Breast epithelium (tissue), 4 donors: ENCODE data around the gene ODAD2. TPM values are rescaled to one million over a fixed set of nuclear protein-coding genes. Genes with fewer than 3 reads are reported as not detected.
"Not testable (repeated sequence)": the region's sequence is repeated elsewhere in the genome, so short reads cannot be mapped to it uniquely, and the experiment has no call there.

Experiments used
- DNase-seq, 2 donors: peaks; one replicate each; pipeline ENCODE4 v3.0.0-alpha.2; 2019; ENCODE audit warnings: low spot score in 2 of 2
- H3K27ac ChIP-seq, 2 donors: fragments of 200-600 bp; sonication (generic) in 1 of 2; one replicate each; pipeline ENCODE4 v1.5.1; 2016 to 2019; ENCODE audit warnings: mild to moderate bottlenecking in 1 of 2
- H3K27me3 ChIP-seq, 2 donors: fragments of 200-600 bp; sonication (generic) in 1 of 2; one replicate each; pipeline versions ENCODE4 v1.5.1 to v1.6.0; 2017 to 2019; ENCODE audit warnings: control low read depth in 1 of 2, mild to moderate bottlenecking in 1 of 2
- H3K36me3 ChIP-seq: fragments of 200-600 bp; one replicate; pipeline ENCODE4 v1.5.1; 2019
- H3K4me1 ChIP-seq, 2 donors: fragments of 200-600 bp; sonication (generic); one replicate each; pipeline ENCODE4 v1.5.1; 2016 to 2019; ENCODE audit warnings: control low read depth in 1 of 2
- H3K4me3 ChIP-seq, 3 donors: fragments of 200-600 bp; sonication (generic); 1 replicate in 2 of 3; 2 replicates in 1 of 3; pipeline ENCODE4 v1.5.1; 2016 to 2019; ENCODE audit warnings: mild to moderate bottlenecking in 3 of 3, moderate library complexity in 2 of 3
- H3K9me3 ChIP-seq, 2 donors: fragments of 200-600 bp; sonication (generic) in 1 of 2; one replicate each; pipeline ENCODE4 v1.5.1; 2016 to 2019; ENCODE audit warnings: control low read depth in 1 of 2
- POLR2A ChIP-seq: fragments of 450-650 bp; IDR thresholded peaks from one replicate; pipeline ENCODE4 v1.6.1; 2016; ENCODE audit warnings: antibody characterized with exemption, mild to moderate bottlenecking, moderate library complexity
- POLR2AphosphoS5 ChIP-seq, 3 donors: sonication (generic); formaldehyde crosslinking; IDR thresholded peaks; one replicate each; pipeline ENCODE4 v1.6.1; 2017; ENCODE audit warnings: antibody characterized with exemption in 3 of 3
- intact Hi-C: fragments of 100-400 bp; cut with DNase I; formaldehyde crosslinking; loops from one replicate; pipeline ENCODE4 v1.15.1; 2023; ENCODE audit warnings: low total_unique reads
- total RNA-seq, 3 donors: library from RNA; depleted of rRNA; stranded (reverse); fragments of >200 nt; gene quantifications; one replicate each; pipeline ENCODE4 v1.1.0, GENCODE V29; 2016
- TF ChIP-seq, protein P1 (sequence below), 3 donors: fragments of 450-650 bp; IDR thresholded peaks; one replicate each; pipeline ENCODE4 v1.5.1; 2016 to 2017; ENCODE audit warnings: antibody characterized with exemption in 3 of 3, mild to moderate bottlenecking in 3 of 3, moderate library complexity in 3 of 3

The ODAD2 gene
- total RNA-seq, 3 donors from 2014 or later: 0.29 to 0.33 TPM; not detected in 1

DNA sequence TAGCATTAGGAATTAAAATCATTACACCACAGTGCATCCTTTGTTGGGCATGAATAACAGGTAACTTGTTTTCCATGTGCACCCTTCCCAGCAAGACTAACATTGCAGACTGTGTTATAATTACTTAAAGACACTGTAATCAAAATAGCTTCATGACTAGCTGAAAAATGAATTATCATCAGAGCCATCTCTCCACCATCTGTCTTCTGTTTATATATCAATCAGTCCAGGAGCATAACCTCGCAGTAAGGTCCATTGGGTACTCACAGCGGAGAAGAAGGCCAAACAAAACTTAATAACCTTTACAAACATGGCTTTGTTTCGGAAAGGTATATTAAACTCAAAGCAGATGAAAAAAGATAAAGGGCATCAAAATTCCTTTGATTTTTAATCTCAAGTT lies 90.6 kb downstream of the ODAD2 start:
- Histone ChIP-seq H3K4me3 (no peak overlapping the region), H3K27ac (no peak overlapping the region), H3K4me1 (no peaks in the 10 kb centered on the region), H3K9me3 (peaks cover 0 to 11% of the 10 kb centered on the region in 2 donors), H3K27me3 (no peaks in the 10 kb centered on the region), H3K36me3 (no peaks in the 10 kb centered on the region)
- DNase-seq: no peak
- TF ChIP-seq, protein P1, sequence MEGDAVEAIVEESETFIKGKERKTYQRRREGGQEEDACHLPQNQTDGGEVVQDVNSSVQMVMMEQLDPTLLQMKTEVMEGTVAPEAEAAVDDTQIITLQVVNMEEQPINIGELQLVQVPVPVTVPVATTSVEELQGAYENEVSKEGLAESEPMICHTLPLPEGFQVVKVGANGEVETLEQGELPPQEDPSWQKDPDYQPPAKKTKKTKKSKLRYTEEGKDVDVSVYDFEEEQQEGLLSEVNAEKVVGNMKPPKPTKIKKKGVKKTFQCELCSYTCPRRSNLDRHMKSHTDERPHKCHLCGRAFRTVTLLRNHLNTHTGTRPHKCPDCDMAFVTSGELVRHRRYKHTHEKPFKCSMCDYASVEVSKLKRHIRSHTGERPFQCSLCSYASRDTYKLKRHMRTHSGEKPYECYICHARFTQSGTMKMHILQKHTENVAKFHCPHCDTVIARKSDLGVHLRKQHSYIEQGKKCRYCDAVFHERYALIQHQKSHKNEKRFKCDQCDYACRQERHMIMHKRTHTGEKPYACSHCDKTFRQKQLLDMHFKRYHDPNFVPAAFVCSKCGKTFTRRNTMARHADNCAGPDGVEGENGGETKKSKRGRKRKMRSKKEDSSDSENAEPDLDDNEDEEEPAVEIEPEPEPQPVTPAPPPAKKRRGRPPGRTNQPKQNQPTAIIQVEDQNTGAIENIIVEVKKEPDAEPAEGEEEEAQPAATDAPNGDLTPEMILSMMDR (IDR thresholded peaks at IDR 0.05): no peak
- TF ChIP-seq POLR2AphosphoS5 (IDR thresholded peaks at IDR 0.05) (no peak), POLR2A (no peak)
- intact Hi-C loops: no loop called here

DNA sequence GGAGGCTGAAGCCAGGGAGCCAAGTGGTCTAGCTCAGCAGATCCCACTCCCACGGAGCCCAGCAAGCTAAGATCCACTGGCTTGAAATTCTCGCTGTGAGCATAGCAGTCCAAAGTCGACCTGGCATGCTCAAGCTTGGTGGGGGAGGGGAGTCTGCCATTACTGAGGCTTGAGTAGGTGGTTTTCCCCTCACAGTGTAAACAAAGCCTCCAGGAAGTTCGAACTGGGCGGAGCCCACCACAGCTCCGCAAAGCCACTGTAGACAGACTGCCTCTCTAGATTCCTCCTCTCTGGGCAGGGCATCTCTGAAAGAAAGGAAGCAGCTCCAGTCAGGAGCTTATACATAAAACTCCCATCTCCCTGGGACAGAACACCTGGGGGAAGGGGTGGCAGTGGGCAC lies 99.4 kb downstream of the ODAD2 start:
- H3K9me3 ChIP-seq, DNase-seq, H3K4me1 ChIP-seq, H3K27ac ChIP-seq, intact Hi-C loops, H3K36me3 ChIP-seq, H3K4me3 ChIP-seq, H3K27me3 ChIP-seq: not testable (repeated sequence)

DNA sequence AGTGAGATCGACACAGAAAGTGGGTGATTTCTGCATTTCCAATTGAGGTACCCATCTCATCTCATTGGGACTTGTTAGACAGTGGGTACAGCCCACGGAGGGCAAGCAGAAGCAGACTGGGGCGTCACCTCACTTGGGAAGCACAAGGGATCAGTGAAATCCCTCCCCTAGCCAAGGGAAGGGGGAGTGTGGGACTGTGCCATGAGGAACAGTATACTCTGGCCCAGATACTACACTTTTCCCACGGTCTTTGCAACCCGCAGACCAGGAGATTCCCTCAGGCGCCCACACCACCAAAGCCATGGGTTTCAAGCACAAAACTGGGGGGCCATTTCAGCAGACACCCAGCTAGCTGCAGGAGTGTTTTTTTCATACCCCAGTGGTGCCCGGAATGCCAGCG lies 99.8 kb downstream of the ODAD2 start:
- Histone ChIP-seq H3K4me1 (no peaks in the 10 kb centered on the region), H3K4me3 (no peak overlapping the region), H3K36me3 (no peaks in the 10 kb centered on the region), H3K27ac (no peak overlapping the region), H3K9me3 (no peaks in the 10 kb centered on the region), H3K27me3 (no peaks in the 10 kb centered on the region)
- TF ChIP-seq POLR2A: no peak
- TF ChIP-seq, protein P1 (IDR thresholded peaks at IDR 0.05): no peak
- TF ChIP-seq POLR2AphosphoS5 (IDR thresholded peaks at IDR 0.05): no peak
- intact Hi-C loops: no loop called here
- no peak for DNase-seq

DNA sequence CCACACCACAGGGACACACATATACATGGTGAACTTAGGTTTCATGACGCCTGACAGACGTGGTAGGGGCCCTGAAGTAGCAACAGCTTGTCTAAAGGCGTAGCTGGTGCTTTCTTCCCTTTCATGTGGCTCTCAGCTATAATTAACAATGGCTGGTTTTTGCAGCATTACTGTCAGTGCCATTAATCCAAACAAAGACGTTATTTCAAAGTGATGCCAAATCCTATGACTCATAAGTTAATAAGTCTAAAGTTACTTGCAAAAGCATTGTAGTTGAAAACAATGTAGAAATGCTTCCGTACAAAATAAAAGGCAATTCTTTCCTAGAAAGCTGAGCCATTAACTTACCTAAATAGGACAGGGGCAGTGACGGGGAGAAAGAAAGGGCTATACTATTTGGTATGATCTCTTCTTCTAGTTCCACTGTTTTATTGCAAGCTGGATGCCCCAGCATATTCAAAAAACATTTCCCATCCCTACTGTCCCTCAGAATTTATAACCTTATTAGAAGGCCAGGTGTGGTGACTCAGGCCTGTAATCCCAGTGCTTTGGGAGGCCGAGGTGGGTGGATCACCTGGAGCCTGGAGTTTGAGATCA lies 105.4 kb downstream of the ODAD2 start:
- no peak overlapping the region for H3K27ac ChIP-seq
- intact Hi-C loops: no loop called here
- H3K4me1 ChIP-seq: no peaks in the 10 kb centered on the region
- no peaks in the 10 kb centered on the region for H3K27me3 ChIP-seq
- no peak overlapping the region for H3K4me3 ChIP-seq
- no peak for DNase-seq
- TF ChIP-seq POLR2AphosphoS5 (IDR thresholded peaks at IDR 0.05) (no peak), POLR2A (no peak)
- TF ChIP-seq, protein P1 (IDR thresholded peaks at IDR 0.05): no peak
- H3K36me3 ChIP-seq: no peaks in the 10 kb centered on the region
- no peaks in the 10 kb centered on the region for H3K9me3 ChIP-seq

DNA sequence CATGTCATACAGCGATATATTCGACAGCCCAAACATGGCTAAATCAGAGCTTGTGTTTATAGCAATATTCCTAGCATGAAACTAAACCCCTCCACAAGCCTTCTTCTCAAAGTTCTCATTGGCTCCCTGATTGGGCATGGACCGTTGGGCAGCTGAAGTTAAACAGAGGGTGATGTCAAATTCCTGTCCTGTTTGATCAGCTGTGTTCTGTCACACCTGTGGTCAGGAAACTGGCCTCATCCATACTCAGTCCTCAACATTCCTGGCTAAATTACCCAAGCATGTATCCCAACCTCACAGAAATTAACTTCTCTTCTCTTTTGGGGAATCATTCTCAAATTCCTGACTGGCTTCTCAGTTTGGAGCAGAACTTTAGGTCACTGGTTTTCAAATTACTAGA lies 107.9 kb downstream of the ODAD2 start:
- H3K27ac ChIP-seq: no peak overlapping the region
- H3K27me3 ChIP-seq: no peaks in the 10 kb centered on the region
- H3K36me3 ChIP-seq: no peaks in the 10 kb centered on the region
- no peak overlapping the region for H3K4me3 ChIP-seq
- no peak for DNase-seq
- intact Hi-C loops: no loop called here
- peaks cover 0 to 3% of the 10 kb centered on the region in 2 donors for H3K9me3 ChIP-seq
- H3K4me1 ChIP-seq: no peaks in the 10 kb centered on the region
- TF ChIP-seq POLR2AphosphoS5 (IDR thresholded peaks at IDR 0.05): no peak
- TF ChIP-seq POLR2A: no peak
- TF ChIP-seq, protein P1 (IDR thresholded peaks at IDR 0.05): no peak

DNA sequence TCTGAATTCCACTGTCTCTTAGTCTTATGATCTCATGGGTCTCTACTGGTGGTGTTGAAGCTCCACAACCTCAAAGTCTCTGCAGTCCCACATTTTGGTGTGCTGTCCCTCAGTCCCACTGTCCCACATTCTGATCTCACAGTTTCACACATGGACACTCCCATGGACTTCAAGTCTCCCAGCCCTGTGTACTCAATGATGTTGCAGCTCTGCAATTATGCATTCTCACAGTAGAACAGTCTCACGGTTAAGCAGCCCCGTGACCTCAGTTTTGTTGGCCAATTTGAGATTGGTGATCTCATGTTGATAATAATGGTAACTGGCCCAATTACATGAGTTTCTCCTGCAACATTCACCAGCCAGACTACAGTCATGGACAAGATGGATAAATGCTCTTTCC lies 109.4 kb downstream of the ODAD2 start:
- Histone ChIP-seq H3K36me3 (no peaks in the 10 kb centered on the region), H3K4me1 (no peaks in the 10 kb centered on the region), H3K27ac (no peak overlapping the region), H3K27me3 (no peaks in the 10 kb centered on the region), H3K4me3 (no peak overlapping the region), H3K9me3 (peaks cover 0 to 3% of the 10 kb centered on the region in 2 donors)
- no peak for TF ChIP-seq POLR2AphosphoS5 (IDR thresholded peaks at IDR 0.05)
- DNase-seq: no peak
- intact Hi-C loops: no loop called here
